GM19351 (cell line): Measurements from ENCODE around the gene TNRC6C.
"Not testable (repeated sequence)": the region's sequence is repeated elsewhere in the genome, so short reads cannot be mapped to it uniquely, and the experiment has no call there.

Experiments used
- ATAC-seq: cut with Tn5 transposase; IDR thresholded peaks from one replicate; pipeline ENCODE4 v1.9.1; 2021; ENCODE audit warnings: mild to moderate bottlenecking, moderate library complexity; ENCODE audit not compliant: unreplicated experiment

Gene TNRC6C

DNA sequence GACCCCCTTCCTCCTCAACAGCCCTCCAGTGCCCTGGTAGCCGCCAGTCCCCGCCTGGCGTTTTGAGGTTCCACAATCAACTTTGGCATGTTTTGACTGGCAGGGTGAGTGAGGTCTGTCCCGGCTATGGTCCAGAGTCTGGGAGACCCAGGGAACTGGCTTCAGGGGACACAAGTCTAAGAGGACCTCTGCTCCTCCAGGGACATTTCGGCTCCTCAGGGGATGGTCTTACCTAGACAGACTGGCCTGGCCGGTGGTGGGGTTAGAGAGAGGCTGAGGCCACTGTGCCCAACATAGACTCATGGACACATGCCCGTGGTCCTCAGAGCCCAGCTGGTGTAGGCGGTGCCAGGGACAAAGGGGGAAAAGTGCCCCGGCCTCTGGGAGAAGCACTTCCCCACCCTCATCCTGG lies 174.3 kb downstream of the TNRC6C start:
- no peak for ATAC-seq

DNA sequence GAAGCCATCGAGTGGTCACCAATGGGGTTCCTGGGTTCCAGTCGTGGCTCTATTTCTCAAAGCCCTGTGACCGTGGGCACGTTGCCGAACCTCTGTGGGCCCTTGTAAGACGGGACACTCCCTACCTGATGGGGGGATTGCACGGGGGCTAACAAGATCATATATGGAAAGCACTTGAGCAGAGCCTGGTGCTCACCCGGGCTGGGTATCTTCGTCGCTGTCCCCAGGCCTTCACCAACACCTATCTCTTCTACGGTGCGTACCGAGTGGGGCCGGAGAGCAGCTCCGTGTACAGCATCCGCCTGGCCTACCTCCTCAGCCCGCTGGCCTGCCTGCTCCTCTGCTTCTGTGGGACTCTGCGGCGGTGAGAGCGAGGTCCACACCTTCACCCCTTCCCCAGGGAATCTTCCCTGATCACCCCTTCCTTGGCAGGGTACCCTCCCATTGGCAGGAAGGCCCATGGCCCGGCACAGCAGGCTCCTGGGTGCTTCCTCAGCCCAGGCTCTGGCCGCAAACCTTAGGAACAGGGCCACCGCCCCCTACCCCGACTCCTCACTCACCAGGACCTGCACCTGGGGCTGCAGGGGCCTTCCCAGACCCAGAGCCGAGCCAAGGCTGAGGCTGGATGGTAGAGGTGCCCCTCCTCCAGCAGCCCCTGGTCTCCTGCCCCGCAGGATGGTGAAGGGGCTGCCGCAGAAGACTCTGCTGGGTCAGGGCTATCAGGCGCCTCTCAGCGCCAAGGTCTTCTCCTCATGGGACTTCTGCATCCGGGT lies 174.9 kb downstream of the TNRC6C start:
- ATAC-seq: no peak

DNA sequence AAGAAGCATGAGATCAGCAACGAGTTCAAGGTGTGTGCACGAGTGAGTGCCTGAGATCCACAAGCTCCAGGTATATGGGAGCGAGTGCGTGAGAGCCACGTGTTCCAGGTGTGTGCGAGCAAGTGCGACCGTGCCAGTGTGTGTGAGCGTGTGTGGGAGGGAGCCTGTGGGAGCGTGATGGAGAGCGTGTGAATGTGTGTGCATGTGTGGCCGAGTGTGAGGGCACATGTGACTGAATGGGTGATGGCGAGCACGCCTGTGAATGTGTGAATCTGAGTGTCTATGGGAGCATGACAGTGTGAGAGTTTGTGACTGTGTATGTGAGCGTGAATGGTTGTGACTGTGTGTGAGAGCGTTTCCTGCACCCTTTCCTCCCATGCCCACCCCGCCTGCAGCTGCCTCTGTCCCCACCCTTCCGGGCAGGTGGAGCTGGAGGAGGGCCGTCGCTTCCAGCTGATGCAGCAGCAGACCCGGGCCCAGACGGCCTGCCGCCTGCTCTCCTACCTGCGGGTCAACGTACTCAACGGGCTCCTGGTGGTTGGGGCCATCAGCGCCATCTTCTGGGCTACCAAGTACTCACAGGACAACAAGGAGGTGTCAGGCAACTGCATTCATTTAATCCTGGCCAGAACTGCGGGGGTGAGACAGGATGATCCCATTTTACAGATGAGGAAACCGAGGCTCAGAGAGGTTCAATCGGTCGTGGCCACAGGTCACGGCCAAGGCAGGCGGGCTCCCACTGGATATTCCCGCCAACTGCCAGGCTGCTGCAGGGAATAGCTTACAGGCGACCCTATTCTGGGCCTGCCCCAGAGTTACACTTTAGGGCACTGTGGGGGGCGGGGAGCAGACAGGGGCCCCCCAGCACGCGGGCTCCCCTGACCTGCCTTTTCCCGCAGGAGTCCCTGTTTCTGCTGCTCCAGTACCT lies 175.7 kb downstream of the TNRC6C start:
- no peak for ATAC-seq

DNA sequence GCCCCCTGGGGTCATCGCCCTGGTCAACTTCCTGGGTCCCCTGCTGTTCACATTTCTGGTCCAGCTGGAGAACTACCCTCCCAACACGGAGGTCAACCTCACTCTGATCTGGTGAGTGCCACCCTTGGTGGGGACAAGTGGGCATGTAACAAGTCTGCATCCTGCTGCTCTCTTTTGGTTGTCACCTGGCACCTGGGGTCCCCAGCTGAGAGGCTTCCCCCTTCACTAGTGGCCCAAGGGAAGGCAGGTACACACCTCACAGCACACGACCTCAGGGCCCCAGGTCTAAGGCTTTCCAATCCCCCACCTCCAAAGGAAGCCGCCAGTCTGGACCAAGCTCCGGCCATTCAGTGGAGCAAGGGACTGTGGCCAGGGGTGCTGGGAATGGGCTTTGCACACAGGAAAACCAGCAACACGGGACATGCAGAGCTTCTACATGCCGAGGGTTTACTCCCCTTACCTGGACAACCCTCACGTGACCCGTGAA lies 176.4 kb downstream of the TNRC6C start:
- ATAC-seq: no peak

DNA sequence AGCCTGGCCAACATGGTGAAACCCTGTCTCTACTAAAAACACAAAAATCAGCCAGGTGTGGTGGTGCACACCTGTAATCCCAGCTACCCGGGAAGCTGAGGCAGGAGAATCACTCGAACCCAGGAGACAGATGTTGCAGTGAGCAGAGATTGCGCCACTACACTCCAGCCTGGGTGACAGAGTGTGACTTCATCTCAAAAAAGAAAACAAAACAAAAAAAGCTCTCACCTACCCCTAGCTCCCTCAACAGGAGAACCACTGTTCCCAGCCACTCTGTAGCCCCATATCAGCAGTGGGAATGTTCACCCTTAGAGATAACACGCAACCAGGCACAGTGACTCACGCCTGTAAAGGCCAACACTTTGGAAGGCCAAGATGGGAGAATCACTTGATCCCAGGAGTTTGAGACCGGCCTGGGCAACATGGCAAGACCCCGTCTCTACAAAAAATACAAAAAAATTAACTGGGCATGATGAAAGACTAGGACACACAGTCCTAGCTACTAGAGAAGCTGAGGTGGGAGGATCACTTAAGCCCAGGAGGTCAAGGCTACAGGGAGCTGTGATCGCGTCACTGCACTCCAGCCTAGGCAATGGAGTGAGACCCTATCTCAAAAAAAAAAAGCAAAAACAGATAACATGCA lies 177.5 kb downstream of the TNRC6C start:
- no peak for ATAC-seq

DNA sequence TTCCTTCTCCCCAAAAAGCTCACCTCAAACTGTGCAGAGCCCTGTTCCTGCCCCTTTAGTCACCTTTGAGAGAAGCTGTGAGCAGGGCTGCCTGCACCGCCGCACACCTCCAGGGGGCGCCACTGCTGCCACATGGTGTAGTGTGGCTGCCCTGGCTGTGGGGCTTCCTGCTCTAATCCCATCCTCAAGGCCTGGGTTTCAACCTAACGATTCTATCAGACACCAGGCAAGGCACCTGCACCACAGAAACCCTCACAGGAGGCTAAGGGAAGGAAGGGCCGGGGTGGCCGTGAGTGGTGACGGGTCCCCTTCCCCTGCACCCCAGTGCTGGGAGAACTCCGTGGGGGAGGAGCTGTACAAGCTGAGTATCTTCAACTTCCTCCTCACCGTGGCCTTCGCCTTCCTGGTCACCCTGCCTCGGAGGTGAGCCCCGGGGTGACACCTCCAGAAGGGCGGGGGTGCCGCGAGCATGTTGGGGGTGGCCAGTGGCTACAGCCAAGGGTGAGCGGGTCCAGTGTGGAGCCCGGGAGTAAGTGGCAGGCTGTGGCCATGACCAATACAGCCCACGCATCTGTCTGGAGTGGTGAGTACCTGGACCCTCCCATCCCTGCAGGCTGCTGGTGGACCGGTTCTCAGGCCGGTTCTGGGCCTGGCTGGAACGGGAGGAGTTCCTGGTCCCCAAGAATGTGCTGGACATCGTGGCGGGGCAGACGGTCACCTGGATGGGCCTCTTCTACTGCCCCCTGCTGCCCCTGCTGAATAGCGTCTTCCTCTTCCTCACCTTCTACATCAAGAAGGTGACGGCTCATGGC lies 179.1 kb downstream of the TNRC6C start:
- no peak for ATAC-seq

DNA sequence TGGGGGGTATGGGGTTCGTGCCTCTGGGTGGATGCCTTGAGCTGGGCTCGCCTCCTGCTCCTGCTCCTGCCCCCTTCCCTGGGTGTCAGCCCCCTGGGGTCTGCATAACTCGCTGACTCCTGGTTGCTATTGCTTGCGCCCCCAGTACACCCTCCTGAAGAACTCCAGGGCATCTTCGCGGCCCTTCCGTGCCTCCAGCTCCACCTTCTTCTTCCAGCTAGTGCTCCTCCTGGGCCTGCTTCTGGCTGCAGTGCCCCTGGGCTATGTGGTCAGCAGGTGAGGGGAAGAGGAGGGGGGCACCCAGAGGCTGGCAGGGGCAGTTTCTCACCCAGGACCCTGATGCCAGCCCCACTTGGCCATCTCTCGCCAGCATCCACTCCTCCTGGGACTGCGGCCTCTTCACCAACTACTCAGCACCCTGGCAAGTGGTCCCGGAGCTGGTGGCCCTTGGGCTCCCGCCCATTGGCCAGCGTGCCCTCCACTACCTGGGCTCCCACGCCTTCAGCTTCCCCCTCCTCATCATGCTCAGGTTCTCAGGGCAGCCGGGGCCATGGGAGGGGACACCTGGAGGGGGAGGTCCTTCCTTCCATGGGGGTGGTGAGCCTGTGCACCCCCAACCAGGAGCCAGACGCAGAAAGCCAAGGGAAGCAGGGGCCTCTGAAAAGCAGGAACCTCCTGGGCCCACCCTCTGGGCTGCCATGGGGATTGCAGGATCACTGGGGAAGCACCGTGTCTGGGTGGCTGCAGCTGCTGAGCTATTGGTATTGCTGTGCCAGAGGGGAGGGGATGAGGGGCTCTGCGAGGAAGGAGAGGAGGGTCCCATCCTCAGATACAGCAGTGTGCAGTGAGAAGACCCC lies 179.9 kb downstream of the TNRC6C start:
- ATAC-seq: no peak

DNA sequence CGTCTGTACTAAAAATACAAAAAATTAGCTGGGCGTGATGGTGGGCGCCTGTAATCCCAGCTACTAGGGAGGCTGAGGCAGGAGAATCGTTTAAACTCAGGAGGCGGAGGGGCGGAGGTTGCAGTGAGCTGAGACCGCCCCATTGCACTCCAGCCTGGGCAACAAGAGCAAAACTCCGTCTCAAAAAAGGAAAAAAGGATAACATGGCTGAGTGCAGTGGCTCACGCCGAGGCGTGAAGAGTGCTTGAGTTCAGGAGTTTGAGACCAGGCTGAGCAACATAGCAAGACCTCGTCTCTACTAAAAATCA lies 181.3 kb downstream of the TNRC6C start:
- not testable (repeated sequence) for ATAC-seq

DNA sequence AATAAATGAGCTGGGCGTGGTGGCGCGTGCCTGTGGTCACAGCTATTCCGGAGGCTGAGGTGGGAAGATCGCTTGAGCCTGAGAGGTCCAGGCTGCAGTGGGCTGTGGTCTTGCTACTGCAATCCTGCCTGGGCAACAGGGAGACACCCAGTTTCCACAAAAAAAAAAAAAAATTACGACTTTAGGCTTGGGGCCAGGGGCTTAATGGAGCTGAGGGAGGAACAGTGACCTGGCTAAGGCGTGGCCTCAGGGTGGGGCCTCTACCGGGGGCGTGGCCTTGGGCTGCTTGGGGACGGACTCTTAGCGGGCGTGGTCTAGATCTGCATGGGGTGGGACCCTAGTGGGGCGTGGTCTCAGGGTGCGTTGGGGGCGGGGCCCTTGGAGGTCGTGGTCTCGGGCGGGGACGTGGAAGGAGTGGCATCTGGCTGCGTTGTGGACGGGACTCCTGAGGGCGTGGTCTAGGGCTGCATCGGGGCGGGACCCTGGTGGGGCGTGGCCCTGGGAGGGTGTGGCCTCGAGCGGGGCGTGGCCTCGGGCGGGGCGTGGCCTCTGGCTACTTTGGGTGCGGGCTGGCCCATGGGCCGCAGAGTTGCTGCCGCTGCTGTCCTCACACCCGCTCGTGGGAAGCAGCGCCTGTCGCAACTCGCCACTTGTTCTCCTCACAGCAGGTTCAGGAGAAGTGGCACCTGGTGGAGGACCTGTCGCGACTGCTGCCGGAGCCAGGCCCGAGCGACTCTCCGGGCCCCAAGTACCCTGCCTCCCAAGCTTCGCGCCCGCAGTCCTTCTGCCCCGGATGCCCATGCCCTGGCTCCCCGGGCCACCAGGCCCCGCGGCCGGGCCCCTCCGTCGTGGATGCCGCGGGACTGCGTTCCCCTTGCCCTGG lies 181.9 kb downstream of the TNRC6C start:
- ATAC-seq: peak; percentile 81

DNA sequence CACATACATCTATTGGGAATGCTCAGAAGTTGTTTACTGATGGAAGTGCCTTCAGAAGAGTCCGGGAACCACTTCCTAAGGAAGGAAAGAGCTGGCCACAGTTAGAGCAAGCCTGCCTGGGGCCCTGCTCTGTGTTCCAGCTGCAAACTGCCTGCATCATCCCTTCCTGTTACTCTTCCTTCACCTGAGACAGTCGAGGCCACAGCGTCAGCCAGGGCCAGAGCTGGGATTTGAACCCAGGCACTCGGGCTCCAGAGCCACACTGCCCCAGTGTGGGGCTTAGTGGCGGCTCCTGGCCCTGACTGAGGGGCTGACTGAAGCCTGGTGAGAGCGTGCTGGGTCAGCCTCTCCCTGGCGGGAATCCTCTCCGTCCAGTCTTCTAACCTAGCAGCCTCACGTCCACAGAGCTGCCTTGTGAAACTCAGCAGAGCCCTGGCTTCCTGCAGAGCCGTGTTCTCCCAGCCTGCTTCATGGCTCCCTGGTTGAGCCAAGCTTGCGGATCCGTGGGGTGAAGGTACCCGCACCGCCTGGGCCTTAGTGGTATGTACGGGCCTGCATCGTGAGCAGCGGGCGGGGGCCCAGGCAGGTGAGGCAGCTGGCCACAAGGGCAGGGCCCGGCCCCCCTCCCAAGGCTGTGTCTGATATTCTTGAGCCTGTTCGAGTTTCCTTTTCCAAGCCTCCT lies 183.1 kb downstream of the TNRC6C start:
- no peak for ATAC-seq

DNA sequence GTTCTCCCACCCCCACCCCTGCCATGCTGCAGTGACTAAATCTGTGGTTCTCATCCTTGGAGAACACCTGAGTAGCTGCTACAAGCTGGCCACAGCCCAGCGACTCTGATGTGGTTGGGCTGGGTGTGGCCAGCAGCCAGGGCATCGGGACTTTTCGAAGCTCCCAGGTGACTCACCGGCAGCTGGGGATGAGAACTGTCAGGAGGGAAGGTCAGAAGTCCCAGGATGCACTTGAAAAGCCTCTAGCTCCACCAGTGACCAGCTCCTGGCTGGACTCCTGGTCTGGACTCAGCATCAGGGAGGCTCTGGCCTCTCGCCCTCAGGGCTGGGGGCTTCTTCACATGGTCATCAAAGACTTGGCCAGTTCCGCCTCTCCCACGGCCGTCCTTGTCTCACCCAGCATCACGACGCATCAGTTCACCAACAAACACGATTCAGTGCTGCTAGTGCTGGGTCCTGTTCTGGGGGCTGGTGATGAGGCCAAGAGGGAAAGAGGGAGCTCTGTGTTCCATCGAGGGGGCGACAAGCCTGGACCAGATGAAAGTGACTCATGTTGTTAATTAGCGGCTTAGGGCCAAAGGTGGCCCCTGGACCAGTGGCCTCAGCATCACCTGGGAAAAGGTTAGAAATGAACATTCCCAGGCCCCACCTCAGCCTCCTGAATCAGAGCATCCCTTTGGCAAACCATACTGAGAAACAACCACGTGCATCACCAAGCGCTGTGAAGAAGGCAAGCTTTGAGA lies 183.8 kb downstream of the TNRC6C start:
- no peak for ATAC-seq

DNA sequence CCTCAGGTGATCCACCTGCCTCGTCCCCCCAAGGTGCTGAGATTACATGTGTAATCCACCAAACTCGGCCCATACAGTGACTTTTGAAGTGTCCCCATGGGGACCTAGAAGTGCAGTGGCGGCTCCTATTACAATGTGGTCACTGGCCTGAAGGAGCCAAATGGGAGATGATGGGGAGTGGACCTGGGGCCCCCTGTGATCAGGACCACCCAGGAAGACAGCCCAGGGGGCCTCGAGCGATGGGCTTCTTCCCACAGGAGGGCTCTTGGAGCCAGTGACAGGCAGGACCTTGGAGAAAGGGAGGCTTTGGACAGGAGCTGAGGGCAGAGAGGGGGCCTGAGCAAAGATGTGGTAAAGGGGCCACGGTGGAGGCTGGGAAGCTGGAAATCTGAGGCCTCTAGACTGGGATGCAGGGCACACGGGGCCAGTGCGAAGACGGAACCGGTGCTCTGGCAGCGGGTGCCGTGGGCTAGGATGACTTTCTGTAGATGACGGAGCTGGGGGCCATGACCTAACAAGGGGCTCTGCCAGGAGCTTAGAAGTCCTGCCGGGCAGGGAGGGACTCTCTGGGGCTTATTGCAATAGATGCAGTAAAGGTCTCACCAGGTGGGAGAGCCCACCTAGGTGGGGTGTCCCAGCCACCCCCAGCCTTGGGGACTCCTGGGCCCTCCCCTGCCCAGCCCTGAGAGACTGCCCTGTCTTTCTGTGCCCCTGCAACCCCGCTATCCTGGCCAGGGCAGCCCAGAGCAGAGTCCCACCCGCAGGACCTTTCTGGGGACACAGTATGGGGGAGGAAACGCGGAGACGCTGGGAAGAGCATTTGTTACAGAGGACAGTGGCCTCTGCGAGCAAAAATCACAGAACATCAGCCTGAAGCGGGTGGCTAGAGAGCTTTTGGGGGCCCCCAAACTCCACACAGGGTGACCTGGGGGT lies 185.0 kb downstream of the TNRC6C start:
- ATAC-seq: no peak

DNA sequence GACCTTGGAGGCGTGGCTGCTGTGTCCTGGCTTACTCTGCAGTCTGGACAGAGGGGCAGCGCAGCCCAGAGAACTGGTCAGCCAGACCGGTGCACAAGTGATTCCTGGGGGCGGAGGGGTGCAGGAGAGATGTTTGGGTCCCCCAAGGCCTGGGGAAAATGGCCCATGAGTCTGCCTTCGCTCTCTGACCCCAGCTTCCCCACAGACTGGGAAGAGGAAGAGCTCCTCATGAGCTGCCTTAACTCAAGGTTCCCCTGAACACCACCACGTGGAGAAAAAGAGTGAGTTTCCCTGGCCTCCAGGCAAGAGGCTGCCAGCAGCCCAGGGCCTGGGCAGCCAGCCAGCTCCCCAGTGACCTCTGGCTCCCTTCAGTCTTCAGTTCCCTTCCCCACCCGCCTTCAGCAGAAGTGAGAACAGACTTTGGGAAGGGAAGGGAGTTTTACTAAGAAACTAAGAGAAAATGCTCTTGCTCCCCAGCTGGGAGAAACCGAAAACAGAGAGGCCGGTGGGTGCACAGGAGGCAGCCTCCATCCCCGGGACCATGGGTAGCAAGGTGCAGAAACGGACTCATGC lies 185.7 kb downstream of the TNRC6C start:
- ATAC-seq: no peak

DNA sequence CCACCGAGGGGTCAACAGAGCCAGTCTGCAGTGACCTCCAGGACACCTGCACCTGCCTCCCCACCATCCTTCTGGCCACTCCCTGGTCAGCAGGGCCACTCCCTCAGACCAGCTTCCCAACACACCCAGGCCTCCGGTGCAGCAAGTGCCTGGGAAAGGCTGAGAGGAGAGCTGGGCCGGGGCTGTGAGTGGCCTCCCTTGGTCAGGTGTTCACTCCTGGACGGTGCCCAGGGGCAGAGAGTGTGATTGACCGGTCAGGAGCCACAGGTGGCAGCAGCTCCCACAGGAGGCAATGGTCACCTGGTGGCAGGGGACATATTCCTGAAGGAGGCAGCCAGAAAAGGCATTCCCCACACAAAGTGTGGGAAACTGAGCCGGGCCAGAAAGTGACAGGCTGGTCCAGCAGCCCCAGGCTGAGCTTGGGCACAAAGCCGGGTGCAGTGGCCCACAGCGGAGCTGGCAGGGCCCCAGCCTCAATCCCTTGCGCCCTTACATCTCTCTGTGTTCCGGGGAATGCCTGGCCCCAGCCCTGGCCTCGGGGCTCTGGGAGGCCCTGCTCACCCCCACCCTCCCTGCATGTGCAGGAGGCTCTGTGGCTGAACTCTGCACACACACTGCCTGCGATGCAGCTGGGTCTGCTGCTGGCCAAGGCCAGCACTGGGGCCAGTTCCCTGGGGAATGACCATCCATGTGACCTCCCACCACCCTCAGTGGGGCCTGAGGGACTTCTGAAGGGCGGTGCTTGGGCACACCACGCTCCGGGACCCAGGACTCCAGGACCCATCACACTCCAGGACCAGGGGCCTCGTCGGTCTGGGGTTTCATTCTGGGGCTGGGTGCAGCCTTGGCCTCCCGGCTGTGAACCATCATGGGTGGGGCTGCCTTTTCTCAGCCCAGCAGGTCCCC lies 186.5 kb downstream of the TNRC6C start:
- ATAC-seq: no peak

DNA sequence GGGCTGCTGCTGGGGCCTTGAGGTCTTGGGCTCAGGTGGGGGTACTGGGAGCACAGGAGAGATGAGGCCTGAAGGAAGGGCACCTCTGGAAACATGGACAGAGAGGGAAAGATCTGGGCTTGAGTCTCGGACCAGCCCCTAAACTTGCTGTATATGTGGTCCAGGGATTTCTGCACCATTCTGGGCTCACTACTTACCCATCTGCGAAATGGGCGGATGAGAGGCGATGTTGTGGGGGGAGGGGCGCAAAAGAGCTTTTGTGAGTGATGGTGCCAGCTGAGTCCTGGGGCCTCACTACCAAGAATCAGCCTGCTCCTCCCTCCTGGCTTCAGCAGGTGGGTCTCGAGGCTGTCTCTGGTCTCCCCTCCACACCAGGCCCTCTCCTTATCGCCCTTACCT lies 188.0 kb downstream of the TNRC6C start:
- ATAC-seq: no peak
